ENCODE results near the gene VDAC1. TPM values are rescaled to one million over a fixed set of nuclear protein-coding genes. Genes with fewer than 3 reads are reported as not detected.
A peak's percentile ranks its signal among the peaks of the same experiment; 100 is the strongest.

The VDAC1 gene
- total and polyA plus RNA-seq, 10 of the 15 experiments (the other 5 are each of a cell fraction or from before 2014, with no cell fraction given): 245 to 488 (median 349) TPM

DNA sequence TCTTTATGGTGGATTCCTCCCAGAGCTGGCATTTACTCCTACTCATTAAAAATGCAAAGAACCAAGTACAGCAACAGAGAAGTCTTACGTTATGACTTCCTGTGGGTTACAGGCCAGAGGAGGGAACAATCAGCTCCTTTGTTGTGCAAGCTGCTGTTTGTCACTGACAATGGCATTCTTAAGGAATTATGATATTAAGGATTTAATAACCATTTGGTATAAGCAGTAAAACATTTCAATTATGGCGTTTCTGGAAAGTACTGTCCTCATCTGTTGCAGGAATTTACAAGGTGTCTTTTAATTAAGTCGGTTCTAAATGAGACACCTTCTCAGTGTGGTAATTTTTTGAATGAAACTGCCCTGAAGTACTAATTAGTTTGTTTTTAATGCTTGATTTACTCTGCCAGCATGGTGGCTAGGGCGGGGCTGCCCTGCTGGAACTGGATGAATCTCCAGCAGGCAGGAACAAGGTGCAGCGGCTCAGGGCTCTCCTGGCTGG lies 49.1 kb upstream of the VDAC1 start (continued):
- TF ChIP-seq, protein P1, sequence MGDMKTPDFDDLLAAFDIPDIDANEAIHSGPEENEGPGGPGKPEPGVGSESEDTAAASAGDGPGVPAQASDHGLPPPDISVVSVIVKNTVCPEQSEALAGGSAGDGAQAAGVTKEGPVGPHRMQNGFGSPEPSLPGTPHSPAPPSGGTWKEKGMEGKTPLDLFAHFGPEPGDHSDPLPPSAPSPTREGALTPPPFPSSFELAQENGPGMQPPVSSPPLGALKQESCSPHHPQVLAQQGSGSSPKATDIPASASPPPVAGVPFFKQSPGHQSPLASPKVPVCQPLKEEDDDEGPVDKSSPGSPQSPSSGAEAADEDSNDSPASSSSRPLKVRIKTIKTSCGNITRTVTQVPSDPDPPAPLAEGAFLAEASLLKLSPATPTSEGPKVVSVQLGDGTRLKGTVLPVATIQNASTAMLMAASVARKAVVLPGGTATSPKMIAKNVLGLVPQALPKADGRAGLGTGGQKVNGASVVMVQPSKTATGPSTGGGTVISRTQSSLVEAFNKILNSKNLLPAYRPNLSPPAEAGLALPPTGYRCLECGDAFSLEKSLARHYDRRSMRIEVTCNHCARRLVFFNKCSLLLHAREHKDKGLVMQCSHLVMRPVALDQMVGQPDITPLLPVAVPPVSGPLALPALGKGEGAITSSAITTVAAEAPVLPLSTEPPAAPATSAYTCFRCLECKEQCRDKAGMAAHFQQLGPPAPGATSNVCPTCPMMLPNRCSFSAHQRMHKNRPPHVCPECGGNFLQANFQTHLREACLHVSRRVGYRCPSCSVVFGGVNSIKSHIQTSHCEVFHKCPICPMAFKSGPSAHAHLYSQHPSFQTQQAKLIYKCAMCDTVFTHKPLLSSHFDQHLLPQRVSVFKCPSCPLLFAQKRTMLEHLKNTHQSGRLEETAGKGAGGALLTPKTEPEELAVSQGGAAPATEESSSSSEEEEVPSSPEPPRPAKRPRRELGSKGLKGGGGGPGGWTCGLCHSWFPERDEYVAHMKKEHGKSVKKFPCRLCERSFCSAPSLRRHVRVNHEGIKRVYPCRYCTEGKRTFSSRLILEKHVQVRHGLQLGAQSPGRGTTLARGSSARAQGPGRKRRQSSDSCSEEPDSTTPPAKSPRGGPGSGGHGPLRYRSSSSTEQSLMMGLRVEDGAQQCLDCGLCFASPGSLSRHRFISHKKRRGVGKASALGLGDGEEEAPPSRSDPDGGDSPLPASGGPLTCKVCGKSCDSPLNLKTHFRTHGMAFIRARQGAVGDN (IDR thresholded peaks at IDR 0.05): 0 out of 2 replicates have a peak, but pooled peaks have one; percentile 25
- TF ChIP-seq ZSCAN29 (IDR thresholded peaks at IDR 0.05) (no peak), YBX1 (IDR thresholded peaks at IDR 0.05) (no peak), BCL11A (IDR thresholded peaks at IDR 0.05; ENCODE audit: low read depth, low read length) (peak; percentile 23; the same call in 1 of the 2 replicates)
- TF ChIP-seq, protein P2, sequence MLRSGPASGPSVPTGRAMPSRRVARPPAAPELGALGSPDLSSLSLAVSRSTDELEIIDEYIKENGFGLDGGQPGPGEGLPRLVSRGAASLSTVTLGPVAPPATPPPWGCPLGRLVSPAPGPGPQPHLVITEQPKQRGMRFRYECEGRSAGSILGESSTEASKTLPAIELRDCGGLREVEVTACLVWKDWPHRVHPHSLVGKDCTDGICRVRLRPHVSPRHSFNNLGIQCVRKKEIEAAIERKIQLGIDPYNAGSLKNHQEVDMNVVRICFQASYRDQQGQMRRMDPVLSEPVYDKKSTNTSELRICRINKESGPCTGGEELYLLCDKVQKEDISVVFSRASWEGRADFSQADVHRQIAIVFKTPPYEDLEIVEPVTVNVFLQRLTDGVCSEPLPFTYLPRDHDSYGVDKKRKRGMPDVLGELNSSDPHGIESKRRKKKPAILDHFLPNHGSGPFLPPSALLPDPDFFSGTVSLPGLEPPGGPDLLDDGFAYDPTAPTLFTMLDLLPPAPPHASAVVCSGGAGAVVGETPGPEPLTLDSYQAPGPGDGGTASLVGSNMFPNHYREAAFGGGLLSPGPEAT (IDR thresholded peaks at IDR 0.05; ENCODE audit: low read depth): peak; percentile 54; the same call in 1 of the 2 replicates

DNA sequence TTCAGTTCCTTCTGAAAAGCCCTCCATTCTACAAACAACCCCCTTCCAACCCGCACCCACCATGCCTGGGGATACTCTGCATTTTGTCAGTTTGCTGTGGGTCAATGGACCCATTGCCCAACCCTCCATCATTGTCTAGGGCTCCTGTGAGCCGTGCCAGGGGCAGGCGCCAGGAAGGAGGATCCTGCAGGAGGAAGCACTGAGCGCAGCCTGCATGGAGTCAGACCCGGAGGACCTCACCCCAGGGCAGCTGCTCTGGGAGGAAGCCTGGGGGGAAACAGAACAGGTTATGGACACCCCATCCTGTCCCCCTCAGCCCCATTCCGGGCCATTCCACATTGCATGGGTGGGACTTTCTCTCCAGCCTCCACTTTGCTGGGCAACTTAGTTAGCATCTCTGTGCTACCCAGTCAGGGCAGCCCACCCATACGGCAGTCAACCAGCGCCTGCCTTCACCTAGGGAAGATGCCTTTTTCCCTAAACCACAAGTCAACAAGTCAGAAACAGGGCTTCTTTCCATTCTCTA lies 48.6 kb upstream of the VDAC1 start:
- Histone ChIP-seq H3K36me3 (ENCODE audit: control insufficient read depth in 2 of 2, insufficient read depth in 2 of 2, low read length in 1 of 2) (no peaks in the 10 kb centered on the region), H4K20me1 (ENCODE audit: control insufficient read depth, insufficient read depth) (no peaks in the 10 kb centered on the region), H3K79me2 (ENCODE audit: control insufficient read depth, insufficient read depth, low read length) (no peaks in the 10 kb centered on the region), H3K9ac (ENCODE audit: control insufficient read depth, insufficient read depth, low read length) (no peak overlapping the region), H3K9me3 (replicated peaks; ENCODE audit: control insufficient read depth, insufficient read depth, low read length) (no peaks in the 10 kb centered on the region), H3K27me3 (replicated peaks in 1 of 2; ENCODE audit: control insufficient read depth in 2 of 2, insufficient read depth in 2 of 2, low read length in 1 of 2) (no peaks in the 10 kb centered on the region), H3K4me3 (no peak overlapping the region), H3K4me2 (ENCODE audit: control insufficient read depth, insufficient read depth) (no peak overlapping the region), H3K4me1 (ENCODE audit: control insufficient read depth, insufficient read depth, low read length) (peaks cover 11% of the 10 kb centered on the region), H3K27ac (ENCODE audit: control insufficient read depth, insufficient read depth) (no peak overlapping the region), H2AFZ (ENCODE audit: control insufficient read depth, low read depth, low read length) (no peak overlapping the region)
- in situ Hi-C loops (cut with MboI) (no loop called here), intact Hi-C loops (cut with micrococcal nuclease; ENCODE audit: unreplicated experiment) (no loop called here)
- 72% methylated on average over 7 of the region's 8 CpGs for WGBS (ENCODE audit: insufficient coverage, insufficient replicate concordance, low lambda C conversion rate, missing lambda C conversion rate)
- ChIA-PET CTCF (interaction anchor here (0.5 to 5.2 kb wide), 8 partner anchors 8 to 744 kb away, joined by 3 to 56 read pairs (median 6); no protein-coding TSS in a partner anchor), RAD21 (ENCODE audit: unreplicated experiment) (interaction anchor here (0.8 to 3.1 kb wide), 9 partner anchors 8 to 85 kb away, joined by 3 to 27 read pairs (median 4); no protein-coding TSS in a partner anchor), POLR2A (interaction anchor here (1.0 to 2.0 kb wide), 6 partner anchors 11 to 85 kb away, joined by 5 to 13 read pairs (median 6); no protein-coding TSS in a partner anchor), SMC1A (ENCODE audit: uncharacterized antibody, unreplicated experiment) (interaction anchor here (0.6 to 6.1 kb wide), 8 partner anchors 11 to 886 kb away, joined by 3 to 42 read pairs (median 4); no protein-coding TSS in a partner anchor)
- peak; percentile 62 for ATAC-seq
- FAIRE-seq: no peak
- DNase-seq (ENCODE audit: low read depth, low spot score): no peak
- TSS peak; percentile 48 for BruUV-seq (replicated peaks)
- TF ChIP-seq SMARCA5 (IDR thresholded peaks at IDR 0.05) (peak; percentile 55; the same call in 1 of the 2 replicates), TBL1XR1 (IDR thresholded peaks at IDR 0.05; ENCODE audit: low read depth, low read length) (no peak), KLF5 (IDR thresholded peaks at IDR 0.05; ENCODE audit: partially characterized antibody) (peak; percentile 25)
